Measurements from ENCODE around the gene INPP5B. TPM values are rescaled to one million over a fixed set of nuclear protein-coding genes. Genes with fewer than 3 reads are reported as not detected.

Gene INPP5B
- total and polyA plus RNA-seq, 2 of the 13 experiments (the other 11 are each of a cell fraction or from before 2014, with no cell fraction given) = 9.0 to 9.8 TPM

- TF ChIP-seq, protein P1, sequence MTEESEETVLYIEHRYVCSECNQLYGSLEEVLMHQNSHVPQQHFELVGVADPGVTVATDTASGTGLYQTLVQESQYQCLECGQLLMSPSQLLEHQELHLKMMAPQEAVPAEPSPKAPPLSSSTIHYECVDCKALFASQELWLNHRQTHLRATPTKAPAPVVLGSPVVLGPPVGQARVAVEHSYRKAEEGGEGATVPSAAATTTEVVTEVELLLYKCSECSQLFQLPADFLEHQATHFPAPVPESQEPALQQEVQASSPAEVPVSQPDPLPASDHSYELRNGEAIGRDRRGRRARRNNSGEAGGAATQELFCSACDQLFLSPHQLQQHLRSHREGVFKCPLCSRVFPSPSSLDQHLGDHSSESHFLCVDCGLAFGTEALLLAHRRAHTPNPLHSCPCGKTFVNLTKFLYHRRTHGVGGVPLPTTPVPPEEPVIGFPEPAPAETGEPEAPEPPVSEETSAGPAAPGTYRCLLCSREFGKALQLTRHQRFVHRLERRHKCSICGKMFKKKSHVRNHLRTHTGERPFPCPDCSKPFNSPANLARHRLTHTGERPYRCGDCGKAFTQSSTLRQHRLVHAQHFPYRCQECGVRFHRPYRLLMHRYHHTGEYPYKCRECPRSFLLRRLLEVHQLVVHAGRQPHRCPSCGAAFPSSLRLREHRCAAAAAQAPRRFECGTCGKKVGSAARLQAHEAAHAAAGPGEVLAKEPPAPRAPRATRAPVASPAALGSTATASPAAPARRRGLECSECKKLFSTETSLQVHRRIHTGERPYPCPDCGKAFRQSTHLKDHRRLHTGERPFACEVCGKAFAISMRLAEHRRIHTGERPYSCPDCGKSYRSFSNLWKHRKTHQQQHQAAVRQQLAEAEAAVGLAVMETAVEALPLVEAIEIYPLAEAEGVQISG (CRISPR knock-in tag; IDR thresholded peaks at IDR 0.05) = no peak
- TF ChIP-seq ATF7-NPFF (CRISPR knock-in tag; IDR thresholded peaks at IDR 0.05; ENCODE audit: low read depth) (no peak), SAP130 (CRISPR knock-in tag; IDR thresholded peaks at IDR 0.05; ENCODE audit: low read depth) (no peak; the same call in 1 of the 2 replicates), PPARG (CRISPR knock-in tag; conservative IDR thresholded peaks at IDR 0.05) (no peak), ATF7 (IDR thresholded peaks at IDR 0.05) (no peak), ATF7 (CRISPR knock-in tag; IDR thresholded peaks at IDR 0.05) (no peak), BHLHE40 (IDR thresholded peaks at IDR 0.05; ENCODE audit: low read length) (no peak), ZNF780A (CRISPR knock-in tag; IDR thresholded peaks at IDR 0.05) (no peak), ZFP36L1 (CRISPR knock-in tag; IDR thresholded peaks at IDR 0.05) (no peak), CTCF (CRISPR knock-in tag; IDR thresholded peaks at IDR 0.05) (peak; percentile 62), ZMAT3 (CRISPR knock-in tag; conservative IDR thresholded peaks at IDR 0.05) (no peak), ZSCAN12 (CRISPR knock-in tag; IDR thresholded peaks at IDR 0.05) (no peak), RARA (CRISPR knock-in tag; IDR thresholded peaks at IDR 0.05) (no peak), RXRA (CRISPR knock-in tag; IDR thresholded peaks at IDR 0.05) (no peak), BORCS8-MEF2B (CRISPR knock-in tag; IDR thresholded peaks at IDR 0.05) (0 out of 2 replicates have a peak, but pooled peaks have one; percentile 41), ZFYVE20 (CRISPR knock-in tag; IDR thresholded peaks at IDR 0.05; ENCODE audit: borderline replicate concordance, low read depth) (no peak), PRMT3 (CRISPR knock-in tag; IDR thresholded peaks at IDR 0.05; ENCODE audit: borderline replicate concordance, low read depth) (no peak), KLF12 (CRISPR knock-in tag; IDR thresholded peaks at IDR 0.05; ENCODE audit: borderline replicate concordance) (no peak), SOX13 (IDR thresholded peaks at IDR 0.05) (no peak), SOX13 (CRISPR knock-in tag; conservative IDR thresholded peaks at IDR 0.05 in 1 of 2, IDR thresholded peaks at IDR 0.05 in 1 of 2) (0 out of 4 replicates have a peak, but pooled peaks of 1 of the 2 experiments have one; percentile 8), ZNF598 (CRISPR knock-in tag; IDR thresholded peaks at IDR 0.05; ENCODE audit: borderline replicate concordance) (no peak)
- TF ChIP-seq, protein P2, sequence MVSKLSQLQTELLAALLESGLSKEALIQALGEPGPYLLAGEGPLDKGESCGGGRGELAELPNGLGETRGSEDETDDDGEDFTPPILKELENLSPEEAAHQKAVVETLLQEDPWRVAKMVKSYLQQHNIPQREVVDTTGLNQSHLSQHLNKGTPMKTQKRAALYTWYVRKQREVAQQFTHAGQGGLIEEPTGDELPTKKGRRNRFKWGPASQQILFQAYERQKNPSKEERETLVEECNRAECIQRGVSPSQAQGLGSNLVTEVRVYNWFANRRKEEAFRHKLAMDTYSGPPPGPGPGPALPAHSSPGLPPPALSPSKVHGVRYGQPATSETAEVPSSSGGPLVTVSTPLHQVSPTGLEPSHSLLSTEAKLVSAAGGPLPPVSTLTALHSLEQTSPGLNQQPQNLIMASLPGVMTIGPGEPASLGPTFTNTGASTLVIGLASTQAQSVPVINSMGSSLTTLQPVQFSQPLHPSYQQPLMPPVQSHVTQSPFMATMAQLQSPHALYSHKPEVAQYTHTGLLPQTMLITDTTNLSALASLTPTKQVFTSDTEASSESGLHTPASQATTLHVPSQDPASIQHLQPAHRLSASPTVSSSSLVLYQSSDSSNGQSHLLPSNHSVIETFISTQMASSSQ (IDR thresholded peaks at IDR 0.05; ENCODE audit: low read depth) = no peak
- TF ChIP-seq, protein P2 (CRISPR knock-in tag; IDR thresholded peaks at IDR 0.05; ENCODE audit: borderline replicate concordance) = no peak
Observed at GRCh38 chr1:37940299-37940947, 6.4 kb downstream of the INPP5B start (continued).
